Progenitor cell of endocrine pancreas (in vitro differentiated cells): ENCODE data around the gene PPP1R3G. TPM values are rescaled to one million over a fixed set of nuclear protein-coding genes. Genes with fewer than 3 reads are reported as not detected.

Experiments
- DNase-seq: peaks from one replicate; pipeline ENCODE4 v3.0.0; 2021; ENCODE audit warnings: low spot score; ENCODE audit not compliant: unreplicated experiment
- H3K27ac Mint-ChIP-seq: 2 replicates; pipeline ENCODE4 v1.8.0; 2021; ENCODE audit warnings: mild to moderate bottlenecking, moderate library complexity, mixed read lengths
- H3K27me3 Mint-ChIP-seq: 2 replicates; pipeline ENCODE4 v1.8.0; 2021; ENCODE audit warnings: mixed read lengths
- H3K36me3 Mint-ChIP-seq: 2 replicates; pipeline ENCODE4 v1.8.0; 2022; ENCODE audit warnings: mixed read lengths; ENCODE audit not compliant: insufficient read depth
- H3K4me1 Mint-ChIP-seq: 2 replicates; pipeline ENCODE4 v1.8.0; 2021; ENCODE audit warnings: low read depth, mixed read lengths
- H3K4me3 Mint-ChIP-seq: 2 replicates; pipeline ENCODE4 v1.8.0; 2021; ENCODE audit warnings: low read depth, mild to moderate bottlenecking, moderate library complexity, mixed read lengths
- H3K9me3 Mint-ChIP-seq: 2 replicates; pipeline ENCODE4 v1.8.0; 2021; ENCODE audit warnings: low read depth, mixed read lengths
- CTCF ChIP-seq: fragments of 200-600 bp; sonication (generic); IDR thresholded peaks from one replicate; pipeline ENCODE4 v1.5.0; 2021; ENCODE audit warnings: antibody characterized with exemption, mild to moderate bottlenecking; ENCODE audit not compliant: unreplicated experiment
- total RNA-seq: library from RNA; stranded (reverse); gene quantifications from 2 replicates; pipeline ENCODE4 v1.2.1, GENCODE V29; 2021

Gene PPP1R3G
- total RNA-seq, 1 donor from 2014 or later = 0.07 TPM

GRCh38 chr6:5093231-5094015, 8.3 kb downstream of the PPP1R3G start:
- no peaks in the 10 kb centered on the region for H3K36me3 Mint-ChIP-seq
- no peak overlapping the region for H3K27ac Mint-ChIP-seq
- no peak for DNase-seq
- peaks cover 37% of the 10 kb centered on the region for H3K27me3 Mint-ChIP-seq
- no peak overlapping the region for H3K4me3 Mint-ChIP-seq
- no peak for TF ChIP-seq CTCF
- no peaks in the 10 kb centered on the region for H3K4me1 Mint-ChIP-seq
- no peaks in the 10 kb centered on the region for H3K9me3 Mint-ChIP-seq

- Mint-ChIP-seq H3K9me3 (no peaks in the 10 kb centered on the region), H3K4me3 (no peak overlapping the region), H3K27me3 (peaks cover 32% of the 10 kb centered on the region), H3K27ac (no peak overlapping the region), H3K4me1 (no peaks in the 10 kb centered on the region), H3K36me3 (no peaks in the 10 kb centered on the region)
- DNase-seq = no peak
- no peak for TF ChIP-seq CTCF
Measured at GRCh38 chr6:5094327-5094726, 9.2 kb downstream of the PPP1R3G start.

DNA sequence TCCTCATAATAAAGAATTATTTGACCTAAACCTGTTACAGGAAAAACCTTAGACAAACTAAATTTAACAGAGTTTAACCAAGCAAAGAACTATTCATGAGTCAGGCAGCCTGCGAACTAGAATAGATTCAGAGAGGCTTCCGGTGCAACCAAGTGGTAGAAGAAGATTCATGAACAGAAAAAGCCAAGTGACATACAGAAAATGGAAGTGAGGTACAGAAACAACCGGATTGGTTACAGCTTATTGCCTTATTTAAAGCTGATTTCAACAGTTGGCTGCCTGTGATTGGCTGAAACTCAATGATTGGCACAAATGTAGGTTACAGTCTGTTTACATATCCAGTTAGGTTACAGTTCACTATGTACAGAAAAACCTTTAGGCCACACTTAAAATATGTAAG, 10.1 kb downstream of the PPP1R3G start:
- TF ChIP-seq CTCF = no peak
- H3K36me3 Mint-ChIP-seq = no peaks in the 10 kb centered on the region
- H3K27me3 Mint-ChIP-seq = peaks cover 24% of the 10 kb centered on the region
- no peak overlapping the region for H3K4me3 Mint-ChIP-seq
- no peak overlapping the region for H3K27ac Mint-ChIP-seq
- no peaks in the 10 kb centered on the region for H3K9me3 Mint-ChIP-seq
- DNase-seq = no peak
- no peaks in the 10 kb centered on the region for H3K4me1 Mint-ChIP-seq

GRCh38 chr6:5096482-5096881, 11.3 kb downstream of the PPP1R3G start:
- peaks cover 15% of the 10 kb centered on the region for H3K27me3 Mint-ChIP-seq
- no peaks in the 10 kb centered on the region for H3K9me3 Mint-ChIP-seq
- H3K4me3 Mint-ChIP-seq = no peak overlapping the region
- H3K27ac Mint-ChIP-seq = no peak overlapping the region
- no peak for DNase-seq
- no peaks in the 10 kb centered on the region for H3K4me1 Mint-ChIP-seq
- no peak for TF ChIP-seq CTCF
- H3K36me3 Mint-ChIP-seq = no peaks in the 10 kb centered on the region

GRCh38 chr6:5098501-5099270, 13.5 kb downstream of the PPP1R3G start:
- Mint-ChIP-seq H3K4me3 (no peak overlapping the region), H3K36me3 (no peaks in the 10 kb centered on the region), H3K27ac (no peak overlapping the region), H3K4me1 (no peaks in the 10 kb centered on the region), H3K9me3 (no peaks in the 10 kb centered on the region), H3K27me3 (peaks cover 3% of the 10 kb centered on the region)
- DNase-seq = no peak
- TF ChIP-seq CTCF = no peak
